Astrocyte of the cerebellum (primary cell): ENCODE results near the gene CSNK1A1L.
"Not testable (repeated sequence)": the region's sequence is repeated elsewhere in the genome, so short reads cannot be mapped to it uniquely, and the experiment has no call there.

ENCODE experiments used
- DNase-seq: peaks from one replicate; pipeline ENCODE4 v3.0.0-alpha.2; 2011; ENCODE audit warnings: low read depth
- H3K4me3 ChIP-seq: 2 replicates; pipeline ENCODE4 v1.5.1; 2011; ENCODE audit warnings: mild to moderate bottlenecking, low read depth, low read length, moderate library complexity
- in situ Hi-C: cut with HindIII; loops from 2 replicates; pipeline ENCODE4 v1.10.0; 2017; ENCODE audit warnings: low sequenced_read_pairs
- TF ChIP-seq, protein P1 (sequence below): IDR thresholded peaks from 2 replicates; pipeline ENCODE4 v1.5.1; 2012; ENCODE audit warnings: low read length, low read depth, moderate library complexity, mild to moderate bottlenecking; ENCODE audit errors: missing control alignments

The CSNK1A1L gene

GRCh38 chr13:37068962-37069361, 36.5 kb downstream of the CSNK1A1L start:
- no peak overlapping the region for H3K4me3 ChIP-seq
- DNase-seq, result no peak
- in situ Hi-C loops, result no loop called here
- TF ChIP-seq, protein P1, sequence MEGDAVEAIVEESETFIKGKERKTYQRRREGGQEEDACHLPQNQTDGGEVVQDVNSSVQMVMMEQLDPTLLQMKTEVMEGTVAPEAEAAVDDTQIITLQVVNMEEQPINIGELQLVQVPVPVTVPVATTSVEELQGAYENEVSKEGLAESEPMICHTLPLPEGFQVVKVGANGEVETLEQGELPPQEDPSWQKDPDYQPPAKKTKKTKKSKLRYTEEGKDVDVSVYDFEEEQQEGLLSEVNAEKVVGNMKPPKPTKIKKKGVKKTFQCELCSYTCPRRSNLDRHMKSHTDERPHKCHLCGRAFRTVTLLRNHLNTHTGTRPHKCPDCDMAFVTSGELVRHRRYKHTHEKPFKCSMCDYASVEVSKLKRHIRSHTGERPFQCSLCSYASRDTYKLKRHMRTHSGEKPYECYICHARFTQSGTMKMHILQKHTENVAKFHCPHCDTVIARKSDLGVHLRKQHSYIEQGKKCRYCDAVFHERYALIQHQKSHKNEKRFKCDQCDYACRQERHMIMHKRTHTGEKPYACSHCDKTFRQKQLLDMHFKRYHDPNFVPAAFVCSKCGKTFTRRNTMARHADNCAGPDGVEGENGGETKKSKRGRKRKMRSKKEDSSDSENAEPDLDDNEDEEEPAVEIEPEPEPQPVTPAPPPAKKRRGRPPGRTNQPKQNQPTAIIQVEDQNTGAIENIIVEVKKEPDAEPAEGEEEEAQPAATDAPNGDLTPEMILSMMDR, result no peak

- H3K4me3 ChIP-seq, result no peak overlapping the region
- TF ChIP-seq, protein P1, result no peak
- DNase-seq, result no peak
- in situ Hi-C loops, result no loop called here
These were observed 37.6 kb downstream of the CSNK1A1L start for GRCh38 chr13:37067874-37068273.

DNA sequence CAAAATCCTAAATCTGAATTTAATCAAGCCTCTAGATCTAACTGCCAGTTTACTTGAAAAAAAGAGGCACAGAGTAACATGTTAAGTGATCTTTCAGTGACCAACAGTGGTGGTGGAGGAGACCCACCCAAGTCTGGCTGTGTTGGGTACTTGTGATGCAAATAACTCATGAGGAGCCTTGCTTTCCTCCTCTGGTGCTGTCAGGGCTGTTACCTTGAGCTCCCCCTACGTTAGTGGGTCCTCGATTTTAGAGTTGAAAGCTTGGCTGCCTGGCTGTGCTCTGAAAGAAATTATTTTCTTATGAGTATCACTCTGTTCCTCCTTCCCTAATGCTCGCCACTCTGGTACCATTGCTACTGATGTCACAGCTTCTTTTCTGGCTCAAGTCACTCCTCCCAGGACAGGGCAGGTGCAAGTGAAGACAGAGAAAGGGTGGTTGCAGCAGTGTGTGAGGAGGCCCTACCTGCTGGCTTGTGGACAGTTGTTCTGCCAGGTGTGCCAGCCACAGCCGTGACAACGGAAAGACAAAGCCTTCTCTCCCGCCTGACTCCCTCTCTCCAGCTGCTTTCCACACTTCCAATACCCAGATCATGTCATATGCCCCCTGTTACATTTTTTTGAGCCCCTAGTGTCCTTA, 39.5 kb downstream of the CSNK1A1L start:
- TF ChIP-seq, protein P1, result no peak
- no peak for DNase-seq
- in situ Hi-C loops, result no loop called here
- no peak overlapping the region for H3K4me3 ChIP-seq

GRCh38 chr13:37059848-37060192, 45.6 kb downstream of the CSNK1A1L start:
- no peak for DNase-seq
- TF ChIP-seq, protein P1, result no peak
- peak overlapping the region; percentile 66 for H3K4me3 ChIP-seq
- in situ Hi-C loops, result no loop called here

GRCh38 chr13:37058910-37059847, 46.3 kb downstream of the CSNK1A1L start, which contains the start of gene SUPT20H:
Gene SUPT20H, minus strand, starts transcription at chr13:37059688. Its CDS starts 8,198 bp downstream, at chr13:37051490.
- peak; percentile 76 for DNase-seq
- H3K4me3 ChIP-seq, result peak within 1 kb of the TSS; percentile 66
- in situ Hi-C loops, result no loop called here
- TF ChIP-seq, protein P1, result no peak

- in situ Hi-C loops, H3K4me3 ChIP-seq, DNase-seq: not testable (repeated sequence)
These were observed 49.2 kb downstream of the CSNK1A1L start for GRCh38 chr13:37056228-37056627.
